Vagina (tissue), 2 donors: ENCODE data around the gene HOXB4.

Experiments used
- CTCF ChIP-seq, 3 experiments: fragments of 450-650 bp in 2 of 3; fragments of 200-600 bp in 1 of 3; sonication (generic) in 1 of 3; IDR thresholded peaks; one replicate each; pipeline ENCODE4 v1.5.1; 2017 to 2019; ENCODE audit warnings: antibody characterized with exemption in 3 of 3, mild to moderate bottlenecking in 2 of 3, moderate library complexity in 2 of 3
- POLR2A ChIP-seq, 2 donors: fragments of 450-650 bp; IDR thresholded peaks; one replicate each; pipeline ENCODE4 v1.6.1; 2017; ENCODE audit warnings: antibody characterized with exemption in 2 of 2, mild to moderate bottlenecking in 2 of 2, moderate library complexity in 2 of 2
- POLR2AphosphoS5 ChIP-seq, 2 donors: sonication (generic); formaldehyde crosslinking; IDR thresholded peaks; one replicate each; pipeline ENCODE4 v1.9.0; 2017; ENCODE audit warnings: antibody characterized with exemption in 2 of 2, mild to moderate bottlenecking in 2 of 2, low read depth in 1 of 2; ENCODE audit not compliant: insufficient read depth in 1 of 2

GRCh38 chr17:48627118-48627597 lies 49.0 kb upstream of the HOXB4 start:
- TF ChIP-seq CTCF (IDR thresholded peaks at IDR 0.05): no peak
- no peak for TF ChIP-seq POLR2A (IDR thresholded peaks at IDR 0.05)
- no peak for TF ChIP-seq POLR2AphosphoS5 (IDR thresholded peaks at IDR 0.05; ENCODE audit: insufficient read depth in 1 of 2, low read depth in 1 of 2)
